Nephron progenitor cell (in vitro differentiated cells): Measurements from ENCODE around the gene TNNC2.

Experiments used
- DNase-seq: peaks from one replicate; pipeline ENCODE4 v3.0.0; 2021
- H3K27ac Mint-ChIP-seq: 2 replicates; pipeline ENCODE4 v1.8.0; 2021; ENCODE audit warnings: mild to moderate bottlenecking, moderate library complexity, mixed read lengths
- H3K27me3 Mint-ChIP-seq: 2 replicates; pipeline ENCODE4 v1.8.0; 2021; ENCODE audit warnings: mild to moderate bottlenecking, low read depth, mixed read lengths; ENCODE audit not compliant: poor library complexity
- H3K36me3 Mint-ChIP-seq: 2 replicates; pipeline ENCODE4 v1.8.0; 2021; ENCODE audit warnings: low read depth, mixed read lengths
- H3K4me1 Mint-ChIP-seq: 2 replicates; pipeline ENCODE4 v1.8.0; 2021; ENCODE audit warnings: mixed read lengths
- H3K4me3 Mint-ChIP-seq: 2 replicates; pipeline ENCODE4 v1.8.0; 2021; ENCODE audit warnings: mild to moderate bottlenecking, moderate library complexity, mixed read lengths
- H3K9me3 Mint-ChIP-seq: 2 replicates; pipeline ENCODE4 v1.8.0; 2021; ENCODE audit warnings: mild to moderate bottlenecking, moderate library complexity, mixed read lengths
- TF ChIP-seq, protein P1 (sequence below): fragments of 200-600 bp; sonication (generic); IDR thresholded peaks from 2 replicates; pipeline ENCODE4 v1.5.0; 2021; ENCODE audit warnings: antibody characterized with exemption

Gene TNNC2

DNA sequence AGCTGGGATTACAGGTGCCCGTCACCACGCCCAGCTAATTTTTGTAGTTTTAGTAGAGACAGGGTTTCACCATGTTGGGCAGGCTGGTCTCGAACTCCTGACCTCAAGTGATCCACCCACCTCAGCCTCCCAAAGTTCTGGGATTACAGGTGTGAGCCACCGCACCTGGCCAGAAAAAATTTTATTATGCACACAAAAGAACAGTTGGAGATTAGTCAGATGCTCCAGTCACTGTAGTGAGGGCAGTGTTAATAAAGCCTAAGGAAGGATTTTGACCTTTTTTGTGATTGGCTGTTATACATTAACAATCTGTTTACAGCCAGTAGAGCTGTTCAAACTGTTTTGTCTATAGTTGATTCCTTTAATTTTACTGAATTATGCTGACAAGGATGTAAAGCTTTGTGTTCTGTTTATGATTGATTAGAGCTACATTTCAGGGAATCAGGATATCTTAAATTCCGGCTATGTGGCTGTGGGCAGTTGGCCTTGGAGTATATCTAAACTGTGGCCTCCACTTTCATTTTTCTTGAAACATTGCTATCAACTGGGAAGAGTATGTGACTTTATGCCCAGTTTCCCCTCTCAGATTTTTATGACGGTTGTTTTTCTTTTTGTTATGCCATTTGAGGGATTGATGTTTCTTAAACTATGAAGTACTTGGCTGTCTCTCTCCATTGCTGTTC, 40.2 kb upstream of the TNNC2 start:
- Mint-ChIP-seq H3K9me3 (no peaks in the 10 kb centered on the region), H3K4me3 (no peak overlapping the region), H3K36me3 (peaks cover 2% of the 10 kb centered on the region), H3K27me3 (peaks cover 9% of the 10 kb centered on the region), H3K4me1 (peaks cover 2% of the 10 kb centered on the region), H3K27ac (no peak overlapping the region)
- TF ChIP-seq, protein P1, sequence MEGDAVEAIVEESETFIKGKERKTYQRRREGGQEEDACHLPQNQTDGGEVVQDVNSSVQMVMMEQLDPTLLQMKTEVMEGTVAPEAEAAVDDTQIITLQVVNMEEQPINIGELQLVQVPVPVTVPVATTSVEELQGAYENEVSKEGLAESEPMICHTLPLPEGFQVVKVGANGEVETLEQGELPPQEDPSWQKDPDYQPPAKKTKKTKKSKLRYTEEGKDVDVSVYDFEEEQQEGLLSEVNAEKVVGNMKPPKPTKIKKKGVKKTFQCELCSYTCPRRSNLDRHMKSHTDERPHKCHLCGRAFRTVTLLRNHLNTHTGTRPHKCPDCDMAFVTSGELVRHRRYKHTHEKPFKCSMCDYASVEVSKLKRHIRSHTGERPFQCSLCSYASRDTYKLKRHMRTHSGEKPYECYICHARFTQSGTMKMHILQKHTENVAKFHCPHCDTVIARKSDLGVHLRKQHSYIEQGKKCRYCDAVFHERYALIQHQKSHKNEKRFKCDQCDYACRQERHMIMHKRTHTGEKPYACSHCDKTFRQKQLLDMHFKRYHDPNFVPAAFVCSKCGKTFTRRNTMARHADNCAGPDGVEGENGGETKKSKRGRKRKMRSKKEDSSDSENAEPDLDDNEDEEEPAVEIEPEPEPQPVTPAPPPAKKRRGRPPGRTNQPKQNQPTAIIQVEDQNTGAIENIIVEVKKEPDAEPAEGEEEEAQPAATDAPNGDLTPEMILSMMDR = no peak
- DNase-seq = no peak

DNA sequence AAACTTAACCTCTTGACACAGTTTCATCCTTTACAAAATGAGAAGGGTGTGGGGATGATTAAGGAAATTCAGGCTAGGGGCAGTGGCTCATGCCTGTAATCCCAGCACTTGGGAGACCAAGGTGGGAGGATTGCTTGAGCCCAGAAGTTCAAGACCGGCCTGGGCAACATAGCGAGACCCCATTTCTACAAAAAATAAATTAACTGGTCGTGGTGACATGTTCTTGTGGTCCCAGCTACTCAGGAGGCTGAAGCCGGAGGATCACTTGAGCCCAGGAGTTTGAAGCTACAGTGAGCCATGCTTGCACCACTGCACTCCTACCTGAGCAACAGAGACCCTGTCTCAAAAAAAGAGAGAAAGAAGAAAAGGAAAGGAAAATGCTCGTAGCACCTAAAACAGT, 39.3 kb upstream of the TNNC2 start:
- DNase-seq = no peak

DNA sequence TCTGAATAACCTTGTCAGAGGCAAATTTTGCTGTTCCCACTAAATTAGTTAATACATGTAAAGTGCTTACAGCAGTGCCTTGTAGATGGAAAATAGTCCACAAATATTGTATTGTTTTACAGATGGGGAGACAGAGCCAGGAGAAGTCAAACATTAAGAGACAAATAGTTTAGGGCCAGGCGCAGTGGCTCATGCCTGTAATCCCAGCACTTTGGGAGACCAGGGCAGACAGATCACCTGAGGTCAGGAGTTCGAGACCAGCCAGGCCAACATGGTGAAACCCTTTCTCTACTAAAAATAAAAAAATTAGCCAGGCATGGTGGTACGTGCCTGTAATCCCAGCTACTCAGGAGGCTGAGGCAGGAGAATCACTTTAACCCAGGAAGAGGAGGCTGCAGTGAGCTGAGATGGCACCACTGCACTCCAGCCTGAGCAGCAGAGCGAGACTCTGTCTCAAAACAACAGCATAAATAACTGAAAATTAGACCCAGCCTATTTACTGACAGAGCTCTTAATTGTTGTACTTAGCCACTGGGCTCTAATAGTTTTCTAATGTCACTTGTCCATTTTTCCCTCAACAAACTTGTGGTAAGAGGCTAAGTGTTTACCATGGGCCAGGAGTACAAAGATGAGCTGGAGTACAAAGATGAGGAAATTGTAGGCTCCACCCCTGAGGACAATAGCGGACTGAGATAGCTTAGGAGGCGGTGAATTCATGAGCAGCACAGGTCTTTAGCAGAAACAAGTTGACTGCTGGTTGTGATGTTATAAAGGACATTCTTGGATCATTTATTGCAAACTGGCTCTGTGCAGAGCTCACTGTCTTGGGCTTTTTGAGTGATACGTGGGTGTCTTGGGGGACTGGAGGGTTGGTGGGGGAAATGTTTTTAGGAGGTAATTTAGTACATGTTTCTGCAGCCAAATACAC, 36.7 kb upstream of the TNNC2 start:
- H3K4me1 Mint-ChIP-seq = peaks cover 25% of the 10 kb centered on the region
- TF ChIP-seq, protein P1 = no peak
- peak overlapping the region; percentile 57 for H3K27ac Mint-ChIP-seq
- no peak for DNase-seq
- no peaks in the 10 kb centered on the region for H3K36me3 Mint-ChIP-seq
- H3K4me3 Mint-ChIP-seq = no peak overlapping the region
- H3K27me3 Mint-ChIP-seq = peaks cover 9% of the 10 kb centered on the region
- no peaks in the 10 kb centered on the region for H3K9me3 Mint-ChIP-seq

More for the DNA sequence above, 39.3 kb upstream of the TNNC2 start:
- H3K27ac Mint-ChIP-seq = no peak overlapping the region
- peaks cover under 1% of the 10 kb centered on the region for H3K4me1 Mint-ChIP-seq
- no peak overlapping the region for H3K4me3 Mint-ChIP-seq
- no peaks in the 10 kb centered on the region for H3K9me3 Mint-ChIP-seq
- TF ChIP-seq, protein P1 = no peak
- H3K36me3 Mint-ChIP-seq = no peaks in the 10 kb centered on the region
- peaks cover 7% of the 10 kb centered on the region for H3K27me3 Mint-ChIP-seq

DNA sequence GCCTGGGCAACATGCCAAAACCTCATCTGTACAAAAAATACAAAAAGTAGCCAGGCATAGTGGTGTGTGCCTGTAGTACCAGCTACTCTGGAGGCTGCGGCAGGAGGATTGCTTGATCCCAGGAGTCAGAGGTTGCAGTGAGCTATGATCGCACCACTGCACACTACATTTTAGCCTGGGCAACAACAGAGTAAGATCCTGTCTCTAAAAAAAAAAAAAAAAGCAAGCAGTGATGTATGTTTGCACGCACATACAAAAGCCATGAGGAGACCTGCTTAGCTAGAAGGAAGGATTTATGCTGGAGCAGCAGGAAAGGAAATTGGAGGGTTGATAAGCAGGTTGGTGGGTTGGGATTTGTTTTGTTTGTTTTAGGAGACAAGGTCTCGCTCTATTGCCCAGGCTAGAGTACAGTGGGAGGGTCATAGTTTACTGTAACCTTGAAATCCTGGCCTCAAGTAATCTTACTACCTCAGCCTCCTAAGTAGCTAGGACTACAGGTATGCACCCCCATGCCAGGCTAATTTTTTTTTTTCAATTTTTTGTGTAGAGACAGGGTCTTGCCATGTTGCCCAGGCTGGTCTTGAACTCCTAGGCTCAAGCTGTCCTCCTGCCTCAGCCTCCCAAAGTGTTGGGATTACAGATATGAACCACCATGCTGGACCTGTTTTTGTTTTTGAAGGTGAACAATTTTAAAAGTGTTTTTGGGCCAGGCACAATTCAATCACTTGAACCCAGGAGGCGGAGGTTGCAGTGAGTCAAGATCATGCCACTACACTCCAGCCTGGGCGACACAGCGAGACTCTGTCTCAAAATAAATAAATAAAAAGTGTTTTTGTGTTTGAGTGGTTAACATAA, 34.3 kb upstream of the TNNC2 start:
- TF ChIP-seq, protein P1 = no peak
- H3K27me3 Mint-ChIP-seq = peaks cover 9% of the 10 kb centered on the region
- H3K36me3 Mint-ChIP-seq = no peaks in the 10 kb centered on the region
- no peaks in the 10 kb centered on the region for H3K9me3 Mint-ChIP-seq
- no peak overlapping the region for H3K27ac Mint-ChIP-seq
- peaks cover 44% of the 10 kb centered on the region for H3K4me1 Mint-ChIP-seq
- no peak overlapping the region for H3K4me3 Mint-ChIP-seq
- no peak for DNase-seq

DNA sequence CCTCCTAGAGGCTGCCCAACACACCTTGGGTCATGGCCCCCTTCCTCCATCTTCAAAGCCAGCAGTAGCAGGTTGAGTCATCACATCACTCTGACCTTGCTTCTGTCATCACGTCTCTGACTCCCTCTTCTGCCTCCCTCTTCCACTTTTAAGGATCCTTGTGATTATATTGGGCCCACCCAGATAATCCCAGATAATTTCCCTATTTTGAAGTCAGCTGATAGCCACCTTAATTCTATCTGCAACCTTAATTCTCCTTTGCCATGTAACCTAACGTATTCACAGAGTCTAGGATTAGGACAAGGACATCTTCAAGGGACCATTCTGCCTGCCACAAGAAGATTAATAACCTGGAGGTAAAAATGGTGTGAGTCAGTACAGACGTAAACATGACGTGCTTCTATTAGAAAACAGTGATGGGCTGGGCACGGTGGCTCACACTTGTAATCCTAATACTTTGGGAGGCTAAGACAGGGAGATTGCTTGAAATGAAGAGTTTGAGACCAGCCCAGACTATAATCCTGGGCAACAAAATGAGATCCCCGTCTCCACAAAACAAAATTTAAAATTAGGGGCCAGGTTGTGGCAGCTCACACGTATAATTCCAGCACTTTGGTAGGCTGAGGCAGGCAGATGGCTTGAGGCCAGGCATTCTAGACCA, 33.6 kb upstream of the TNNC2 start:
- no peaks in the 10 kb centered on the region for H3K36me3 Mint-ChIP-seq
- peaks cover 9% of the 10 kb centered on the region for H3K27me3 Mint-ChIP-seq
- no peaks in the 10 kb centered on the region for H3K9me3 Mint-ChIP-seq
- H3K4me3 Mint-ChIP-seq = no peak overlapping the region
- peaks cover 49% of the 10 kb centered on the region for H3K4me1 Mint-ChIP-seq
- no peak overlapping the region for H3K27ac Mint-ChIP-seq
- TF ChIP-seq, protein P1 = no peak
- no peak for DNase-seq
